HG03571 (cell line): ENCODE results near the gene GAB3.

ENCODE experiments used
- ATAC-seq: cut with Tn5 transposase; IDR thresholded peaks from one replicate; pipeline ENCODE4 v1.9.1; 2021; ENCODE audit not compliant: unreplicated experiment

The GAB3 gene

DNA sequence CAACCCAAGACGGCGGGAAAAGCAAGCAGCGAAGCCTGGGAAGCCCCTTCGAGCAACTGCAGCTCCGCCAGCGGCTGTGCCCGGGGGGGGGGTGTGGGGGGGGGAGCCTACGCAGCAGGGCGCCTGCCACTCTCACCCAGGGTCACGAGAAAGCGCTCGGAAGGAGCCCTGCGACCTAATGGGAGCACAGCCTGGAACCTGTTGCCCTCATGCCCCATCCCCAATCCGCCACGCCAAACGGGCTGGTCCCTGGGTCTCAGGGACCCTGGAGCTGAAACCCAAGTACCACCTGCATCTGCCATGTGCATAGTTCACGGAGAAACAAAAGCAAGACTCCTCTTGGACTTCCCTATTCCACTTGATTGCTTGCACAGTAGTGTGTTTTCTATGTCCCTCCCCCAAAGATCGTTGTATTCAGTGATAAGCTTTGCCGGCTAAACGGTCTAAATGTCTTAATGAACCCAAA, 359 bp upstream of the GAB3 start:
- ATAC-seq: no peak

DNA sequence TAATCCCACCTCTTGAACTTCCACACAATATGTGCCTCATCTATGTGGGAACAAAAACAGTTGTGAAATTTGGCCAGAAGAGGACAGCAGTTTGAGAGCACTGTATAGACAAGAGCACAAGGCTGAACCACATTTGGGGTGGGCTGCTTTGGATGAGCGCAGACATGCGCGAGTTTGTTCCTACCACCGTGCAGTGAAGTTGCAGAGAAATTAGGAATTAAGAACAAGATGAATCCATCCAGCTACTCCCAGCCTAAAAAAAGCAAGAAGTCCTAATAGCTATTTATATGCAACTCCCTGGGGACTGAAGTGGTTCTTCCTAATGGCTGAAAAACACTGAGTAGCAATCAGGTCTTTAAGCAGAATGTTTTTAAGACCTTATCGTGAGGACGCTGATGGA, 1.0 kb downstream of the GAB3 start:
- no peak for ATAC-seq

GRCh38 chrX:154748712-154749339, 2.1 kb downstream of the GAB3 start:
- no peak for ATAC-seq

DNA sequence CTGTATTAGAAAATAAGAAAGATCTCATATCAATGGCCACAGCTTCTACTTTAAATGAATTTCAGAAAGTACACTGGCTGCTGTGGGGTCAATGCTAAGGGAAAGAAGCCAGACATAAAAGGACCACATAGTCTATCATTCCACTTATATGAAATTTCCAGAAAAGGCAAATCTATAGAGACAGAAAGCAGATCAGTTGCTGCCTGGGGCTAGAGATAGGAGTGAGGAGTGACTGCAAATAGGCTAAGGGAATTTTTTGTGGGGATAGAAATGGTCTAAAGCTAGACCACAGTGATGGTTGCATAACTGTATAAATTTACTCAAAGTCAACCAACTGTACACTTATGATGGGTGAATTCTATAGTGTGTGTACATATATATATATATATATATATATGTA, 8.3 kb downstream of the GAB3 start:
- ATAC-seq: no peak

GRCh38 chrX:154739952-154740465, 10.9 kb downstream of the GAB3 start:
- no peak for ATAC-seq

GRCh38 chrX:154738011-154738738, 12.7 kb downstream of the GAB3 start:
- no peak for ATAC-seq

- ATAC-seq: no peak
These were observed 13.7 kb downstream of the GAB3 start for GRCh38 chrX:154737136-154737535.

GRCh38 chrX:154735695-154736393, 15.0 kb downstream of the GAB3 start:
- ATAC-seq: no peak

DNA sequence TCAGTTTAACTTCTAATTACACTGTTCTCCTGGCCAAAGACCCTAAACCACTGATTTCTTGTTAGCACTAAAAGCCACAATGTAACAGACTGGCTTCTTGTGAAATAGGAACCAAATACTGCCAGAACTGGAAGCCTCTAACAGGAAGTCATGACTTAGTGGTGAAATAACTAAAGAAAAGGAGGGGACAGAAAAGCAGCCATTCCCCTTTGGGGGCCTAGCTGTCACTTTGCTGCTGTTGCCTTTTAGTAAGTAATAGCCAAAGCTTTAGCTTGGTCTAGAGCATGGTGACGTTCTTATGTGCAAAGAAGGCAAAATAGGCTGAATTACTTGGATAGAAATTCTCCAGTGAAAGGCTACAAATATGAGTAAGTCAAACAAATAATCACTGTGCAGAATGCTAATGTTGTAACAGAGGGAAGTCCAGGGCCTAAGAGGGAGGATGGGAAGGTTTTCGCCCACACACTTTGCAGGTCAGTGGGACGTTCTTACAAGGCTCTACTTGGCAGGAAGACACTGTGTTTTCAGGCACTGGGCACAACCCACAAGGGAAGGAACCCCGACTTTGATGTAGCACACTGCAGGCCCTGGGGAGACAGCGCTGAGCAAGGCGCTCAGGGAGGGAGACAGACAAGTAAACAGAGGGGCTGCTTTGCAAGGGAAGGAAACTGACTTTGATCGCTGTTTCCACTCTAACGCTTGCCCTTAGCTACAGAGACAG, 16.7 kb downstream of the GAB3 start:
- no peak for ATAC-seq

- ATAC-seq: no peak
These were observed 17.8 kb downstream of the GAB3 start for GRCh38 chrX:154733066-154733425.

- no peak for ATAC-seq
These were observed 18.3 kb downstream of the GAB3 start for GRCh38 chrX:154732421-154733065.

DNA sequence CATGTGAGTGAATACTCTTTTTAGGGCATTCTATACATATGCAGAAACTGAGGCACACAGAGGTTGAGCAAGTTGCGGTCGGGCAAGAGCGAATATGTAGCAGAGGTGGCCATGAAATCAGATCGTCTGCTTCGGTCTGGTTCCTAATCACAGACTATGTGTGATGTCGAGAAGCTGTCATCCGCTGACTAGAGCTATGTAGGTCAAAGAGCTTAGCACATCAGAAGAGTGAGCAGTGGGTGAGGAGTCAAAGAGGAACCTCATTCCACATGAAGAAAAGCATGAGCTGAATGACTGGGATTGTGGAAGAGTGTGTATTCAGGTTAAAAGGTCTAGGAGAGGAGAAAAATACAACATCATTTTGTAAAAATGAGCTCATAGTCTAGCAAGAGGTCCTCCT, 19.0 kb downstream of the GAB3 start:
- ATAC-seq: no peak

GRCh38 chrX:154731184-154731583, 19.7 kb downstream of the GAB3 start:
- no peak for ATAC-seq

DNA sequence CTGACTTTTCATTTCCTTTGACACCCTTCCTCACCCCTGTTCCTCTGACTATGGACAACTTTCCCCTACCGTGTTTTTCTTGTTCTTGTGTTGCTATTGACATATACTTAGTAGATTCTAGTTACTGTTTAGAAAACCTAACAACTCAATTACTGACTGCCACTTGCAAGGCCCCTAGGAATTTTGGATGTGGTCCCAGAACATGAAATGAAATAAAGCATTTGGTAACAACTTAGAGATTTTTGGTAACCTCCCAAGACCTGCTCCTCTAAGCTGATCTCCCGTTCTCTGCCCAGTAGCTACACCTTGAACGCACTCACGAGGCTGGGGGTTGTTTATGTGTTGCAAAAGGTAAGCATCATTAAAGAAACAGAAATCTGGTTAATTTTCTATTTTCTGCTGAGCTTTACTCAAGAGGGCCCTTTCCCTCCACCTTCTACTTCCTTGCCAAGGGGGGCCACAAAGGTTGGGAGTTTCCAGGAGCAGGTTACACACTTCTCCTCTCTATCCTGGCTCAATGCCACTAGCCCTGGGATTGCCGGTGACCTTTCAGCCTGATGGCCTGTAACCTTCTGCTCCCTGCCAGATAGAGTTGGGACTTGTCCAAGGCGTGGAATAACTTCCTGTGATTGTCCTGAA, 20.5 kb downstream of the GAB3 start:
- ATAC-seq: no peak

GRCh38 chrX:154729439-154729838, 21.4 kb downstream of the GAB3 start:
- ATAC-seq: no peak

GRCh38 chrX:154728431-154729190, 22.3 kb downstream of the GAB3 start:
- no peak for ATAC-seq

- no peak for ATAC-seq
These were observed 23.0 kb downstream of the GAB3 start for GRCh38 chrX:154727871-154728270.

DNA sequence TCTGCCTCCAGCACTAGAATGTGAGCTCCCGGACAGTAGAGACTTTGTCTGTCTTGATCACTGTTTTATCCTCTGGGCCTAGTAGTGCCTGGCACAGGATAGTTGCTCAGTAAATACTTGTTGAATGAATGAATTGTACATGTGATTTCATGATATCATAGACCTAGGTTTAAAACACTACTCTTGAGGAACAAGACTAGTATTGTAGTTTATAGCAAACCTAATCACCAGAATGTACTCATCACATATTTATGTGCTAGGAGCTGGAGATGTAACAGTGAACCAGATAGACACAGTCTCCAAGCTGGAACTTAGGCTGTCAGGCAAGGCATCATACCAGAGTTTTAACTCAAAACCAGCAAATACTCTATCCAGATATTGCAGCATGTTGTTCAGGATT, 23.5 kb downstream of the GAB3 start:
- ATAC-seq: no peak

DNA sequence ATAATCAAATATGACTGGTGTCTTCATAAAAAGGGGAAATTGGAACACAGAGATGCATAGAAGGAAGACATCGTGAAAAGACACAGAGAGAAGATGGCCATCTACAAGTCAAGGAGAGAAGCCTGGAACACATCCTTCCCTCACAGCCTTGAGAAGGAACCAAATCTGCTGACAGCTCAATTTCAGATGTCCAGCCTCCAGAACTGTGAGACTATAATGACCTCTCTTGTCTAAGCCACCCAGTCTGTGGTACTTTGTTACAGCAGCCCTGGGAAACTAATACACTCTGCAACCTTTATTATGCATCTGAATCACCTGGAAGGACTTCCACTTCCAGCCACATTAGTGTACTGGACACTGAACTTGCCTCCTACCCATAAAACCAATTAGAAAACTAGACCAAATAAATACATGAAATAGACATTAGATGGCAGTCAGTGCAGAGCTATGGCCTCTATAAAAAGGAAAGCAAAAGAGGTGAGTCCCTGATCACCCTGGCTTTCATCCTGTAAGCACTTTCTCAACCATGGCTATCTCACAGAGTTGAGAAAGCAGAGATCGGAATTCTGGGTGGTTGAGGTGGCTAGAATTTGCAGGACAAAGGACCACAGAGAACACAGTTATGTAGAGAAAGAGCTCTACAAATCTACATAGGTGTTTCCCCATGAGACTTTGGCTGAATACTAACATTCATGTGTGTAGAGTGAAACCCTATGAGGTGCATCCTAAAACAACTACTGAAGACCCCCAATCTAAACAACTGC, 25.7 kb downstream of the GAB3 start:
- no peak for ATAC-seq
